NCI-H2196 treated with DMSO at 0.1 percent for 48 hours (cell line): ENCODE measurements around the gene TNFSF8.

Experiments
- DNase-seq: peaks from one replicate; lab custom pipeline; 2025; ENCODE audit not compliant: unreplicated experiment; lab: John Stamatoyannopoulos, UW

Gene TNFSF8

DNA sequence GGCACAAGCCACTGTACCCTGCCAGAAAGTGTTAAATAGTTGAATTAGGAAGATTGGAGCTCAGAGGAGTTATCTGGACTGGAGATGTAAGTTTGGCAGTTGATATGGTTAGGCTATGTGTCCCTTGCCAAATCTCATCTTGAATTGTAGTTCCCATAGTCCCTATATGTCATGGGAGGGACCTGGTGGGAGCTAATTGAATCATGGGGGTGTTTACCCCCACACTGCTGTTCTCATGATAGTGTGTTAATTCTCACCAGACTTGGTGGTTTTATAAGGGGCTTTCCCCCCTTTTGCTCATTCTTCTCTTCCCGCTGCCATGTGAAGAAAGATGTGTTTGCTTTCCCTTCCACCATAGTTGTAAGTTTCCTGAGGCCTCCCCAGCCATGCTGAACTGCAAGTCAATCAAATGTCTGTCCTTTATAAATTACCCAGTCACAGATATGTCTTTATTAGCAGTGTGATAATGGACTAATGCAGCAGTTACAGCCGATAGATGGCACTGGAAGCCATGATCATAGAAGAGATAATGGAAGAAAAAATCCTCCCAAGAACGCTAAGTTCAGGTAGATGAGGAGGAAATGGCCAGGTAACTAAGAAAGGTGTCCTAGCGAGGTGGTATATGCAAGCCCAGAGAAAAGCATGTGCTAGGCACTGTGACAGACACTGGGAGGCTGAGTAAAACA is 51.4 kb downstream of the TNFSF8 start:
- no peak for DNase-seq

DNA sequence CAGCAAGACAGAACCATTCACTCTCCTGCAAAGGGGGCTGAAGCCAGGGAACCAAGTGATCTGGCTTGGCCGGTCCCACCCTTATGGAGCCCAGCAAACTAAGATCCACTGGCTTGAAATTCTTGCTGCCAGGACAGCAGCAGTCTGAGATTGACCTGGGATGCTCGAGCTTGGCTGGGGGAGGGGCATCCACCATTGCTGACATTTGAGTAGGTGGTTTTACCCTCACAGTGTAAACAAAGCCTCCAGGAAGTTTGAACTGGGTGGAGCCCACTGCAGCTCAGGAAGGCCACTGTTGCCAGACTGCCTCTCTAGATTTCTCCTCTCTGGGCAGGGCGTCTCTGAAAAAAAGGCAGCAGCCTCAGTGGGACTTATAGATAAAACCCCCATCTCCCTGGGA is 60.5 kb downstream of the TNFSF8 start:
- DNase-seq = no peak

DNA sequence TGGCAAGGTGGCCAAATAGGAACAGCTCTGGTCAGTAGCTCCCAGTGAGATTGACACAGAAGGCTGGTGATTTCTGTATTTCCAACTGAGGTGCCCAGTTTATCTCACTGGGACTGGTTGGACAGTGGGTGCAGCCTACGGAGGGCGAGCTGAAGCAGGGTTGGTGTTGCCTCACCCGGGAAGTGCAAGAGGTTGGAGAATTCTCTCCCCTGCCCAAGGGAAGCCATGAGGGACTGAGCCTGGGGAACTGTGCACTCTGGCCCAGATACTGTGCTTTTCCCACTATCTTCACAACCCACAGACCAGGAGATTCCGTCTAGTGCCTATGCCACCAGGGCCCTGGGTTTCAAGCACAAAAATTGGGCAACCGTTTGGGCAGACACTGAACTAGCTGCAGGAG is 61.0 kb downstream of the TNFSF8 start:
- DNase-seq = no peak

DNA sequence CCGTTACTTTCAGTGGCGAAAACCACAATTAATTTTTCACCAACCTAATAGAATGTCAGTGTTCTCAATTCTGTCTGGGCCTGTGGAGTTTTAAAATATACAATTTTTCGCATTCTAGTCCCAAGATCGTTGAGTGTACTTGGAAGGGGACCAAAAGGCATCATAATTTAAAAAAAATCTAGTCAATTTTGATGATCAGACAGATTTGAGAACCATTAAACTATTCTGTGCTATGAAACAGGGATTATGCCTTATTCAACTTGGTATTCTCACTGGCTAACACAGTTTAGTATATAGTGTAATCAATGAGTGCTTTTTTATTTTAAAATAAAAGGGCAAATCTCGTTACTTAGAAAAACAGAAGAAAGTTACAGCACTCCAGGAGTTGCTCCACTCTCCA is 63.1 kb downstream of the TNFSF8 start:
- no peak for DNase-seq

DNA sequence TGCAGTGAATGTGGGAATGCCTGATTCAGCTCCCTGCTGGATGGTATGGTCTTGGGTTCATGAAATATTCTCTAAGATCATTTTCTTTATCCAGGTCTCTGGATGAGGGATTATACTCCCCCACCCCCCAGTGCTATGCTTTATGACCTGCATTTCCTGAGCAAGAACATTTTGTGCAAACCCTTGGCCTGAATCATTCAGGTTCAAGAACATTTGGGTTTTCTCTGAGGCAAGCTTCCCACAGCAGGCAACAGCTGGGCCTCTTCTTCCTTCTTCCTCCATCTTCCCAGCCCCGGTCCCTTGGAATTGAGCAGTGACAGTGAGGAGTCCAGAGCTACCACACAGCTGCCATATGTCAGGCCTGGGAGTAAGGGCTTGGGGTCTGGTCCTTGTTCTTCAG is 65.9 kb downstream of the TNFSF8 start:
- no peak for DNase-seq

DNA sequence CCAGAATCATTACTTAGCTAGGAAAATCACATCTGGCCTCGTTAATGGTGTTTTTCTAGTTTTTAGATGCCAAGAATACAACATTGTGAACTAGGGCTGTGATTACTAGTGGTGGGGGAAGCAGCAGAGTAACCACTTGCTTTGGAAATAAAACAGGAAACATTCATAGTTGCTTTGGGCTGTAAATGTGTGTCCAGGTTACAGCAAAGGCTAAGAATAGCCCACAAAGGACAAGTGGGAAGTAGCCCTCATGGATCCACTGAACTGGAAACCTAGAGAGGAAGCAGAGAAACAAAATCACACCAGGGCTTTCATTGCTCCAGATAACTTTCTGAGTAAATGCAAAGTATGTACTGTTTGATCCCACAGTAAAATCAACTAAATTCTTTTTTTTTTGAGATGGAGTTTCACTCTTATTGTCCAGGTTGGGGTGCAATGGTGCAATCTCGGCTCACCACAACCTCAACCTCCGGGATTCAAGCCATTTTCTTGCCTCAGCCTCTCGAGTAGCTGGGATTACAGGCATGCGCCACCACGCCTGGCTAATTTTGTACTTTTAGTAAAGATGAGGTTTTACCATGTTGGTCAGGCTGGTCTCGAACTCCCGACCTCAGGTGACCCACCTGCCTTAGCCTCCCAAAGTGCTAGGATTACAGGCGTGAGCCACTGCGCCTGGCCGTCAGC is 68.3 kb downstream of the TNFSF8 start:
- DNase-seq = no peak

DNA sequence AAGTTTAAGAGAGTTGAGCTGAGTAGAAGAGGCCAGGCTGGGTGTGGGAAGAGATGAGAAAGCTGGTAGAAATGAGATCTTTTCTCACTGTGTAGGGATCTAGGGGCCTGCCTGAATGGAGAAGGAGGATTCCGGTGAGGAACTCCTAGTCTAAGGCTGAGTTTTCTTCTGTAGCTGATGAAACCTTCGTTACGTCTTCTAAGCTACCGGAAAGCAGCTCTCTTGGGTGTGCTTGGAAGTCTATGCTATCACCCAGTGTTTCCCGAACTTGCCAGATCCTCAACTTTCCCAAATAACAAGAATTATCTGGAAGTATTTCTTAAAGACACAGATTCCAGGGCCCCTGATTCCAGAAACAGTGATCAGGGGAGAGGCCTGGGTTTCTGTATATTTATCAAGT is 69.1 kb downstream of the TNFSF8 start:
- DNase-seq = no peak

DNA sequence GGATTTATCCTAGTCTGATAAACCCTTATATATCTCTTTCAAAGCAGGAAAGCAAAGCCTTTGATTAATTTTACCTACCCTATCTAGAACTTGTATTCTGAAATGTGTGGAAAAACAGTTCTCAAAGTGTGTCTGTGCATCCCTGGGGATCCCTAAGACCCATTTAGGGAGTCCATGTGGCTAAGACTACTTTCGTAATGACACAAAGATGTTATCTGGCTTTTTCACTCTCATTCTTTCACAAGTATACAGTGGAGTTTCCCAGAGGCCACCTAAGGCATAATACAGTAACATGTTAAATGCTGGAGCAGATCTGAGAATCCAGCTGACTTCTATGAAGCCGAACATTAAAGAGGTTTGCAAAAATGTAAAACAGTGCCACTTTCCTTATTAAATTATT is 70.2 kb downstream of the TNFSF8 start:
- no peak for DNase-seq

DNA sequence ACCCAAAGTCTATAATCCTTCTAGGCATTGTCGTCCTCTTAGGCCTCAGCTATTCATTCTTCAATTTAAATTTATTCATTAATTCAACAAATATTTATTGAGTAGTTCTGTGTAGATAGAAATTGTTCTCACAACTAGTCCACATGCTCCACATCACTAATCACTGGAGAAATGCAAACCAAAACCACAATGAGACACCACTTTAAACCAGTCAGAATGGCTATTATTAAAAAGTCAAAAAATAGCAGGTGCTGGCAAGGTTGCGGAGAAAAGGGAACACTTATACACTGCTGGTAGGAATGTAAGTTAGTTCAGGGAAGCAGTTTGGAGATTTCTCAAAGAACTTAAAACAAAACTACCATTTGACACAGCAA is 73.5 kb downstream of the TNFSF8 start:
- DNase-seq = no peak

DNA sequence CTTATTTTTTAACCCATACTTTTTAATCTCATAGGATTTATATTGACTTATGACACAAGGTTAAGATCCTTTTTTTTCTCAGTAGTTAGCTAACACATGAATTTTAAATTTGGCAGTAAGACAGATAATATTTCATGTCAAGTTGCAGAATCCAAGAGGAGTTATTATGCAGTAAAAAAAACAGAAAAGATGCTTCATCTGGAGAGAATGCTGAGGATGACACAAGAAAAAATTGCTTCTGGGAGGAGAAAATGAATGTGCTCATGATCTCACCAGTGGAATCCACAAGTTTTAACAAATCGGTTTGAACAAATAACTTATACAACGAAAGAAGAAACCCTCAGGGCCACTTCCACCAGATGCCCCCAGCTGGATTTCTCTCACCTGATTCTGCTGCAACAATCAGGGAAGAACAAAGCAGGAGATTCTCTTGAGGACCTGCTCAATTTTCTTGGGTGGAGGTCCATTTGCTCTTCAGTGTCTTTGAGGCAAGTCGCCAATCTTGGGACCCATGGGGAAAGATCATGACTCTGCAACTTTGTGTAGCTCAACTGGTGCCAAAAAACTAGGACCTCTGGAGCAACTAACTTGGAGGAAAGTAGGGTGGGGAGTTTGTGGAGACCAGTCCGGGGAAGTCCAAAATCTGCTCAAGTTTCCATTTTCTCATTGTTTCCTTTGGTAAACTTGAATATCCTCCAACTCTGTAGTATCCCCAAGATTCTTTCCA is 74.0 kb downstream of the TNFSF8 start:
- DNase-seq = no peak

DNA sequence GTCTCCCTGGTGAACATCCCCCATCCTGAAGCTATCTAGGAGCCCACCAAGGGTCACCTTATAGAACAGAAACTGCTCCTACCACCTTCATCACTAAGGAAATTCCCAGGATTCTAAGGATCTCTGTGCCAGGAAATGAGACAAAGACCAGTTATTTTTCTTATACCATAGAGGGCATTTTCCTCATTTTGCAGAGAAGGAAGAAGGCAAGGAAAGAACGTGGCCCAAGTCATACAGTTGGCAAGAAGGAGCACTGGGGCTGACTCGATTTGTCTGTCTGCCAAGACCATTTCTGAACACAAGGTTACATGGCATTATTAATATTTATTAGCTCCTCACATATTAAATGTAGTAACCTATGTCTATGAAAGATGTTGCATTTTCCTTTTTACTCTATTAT is 74.9 kb downstream of the TNFSF8 start:
- no peak for DNase-seq

DNA sequence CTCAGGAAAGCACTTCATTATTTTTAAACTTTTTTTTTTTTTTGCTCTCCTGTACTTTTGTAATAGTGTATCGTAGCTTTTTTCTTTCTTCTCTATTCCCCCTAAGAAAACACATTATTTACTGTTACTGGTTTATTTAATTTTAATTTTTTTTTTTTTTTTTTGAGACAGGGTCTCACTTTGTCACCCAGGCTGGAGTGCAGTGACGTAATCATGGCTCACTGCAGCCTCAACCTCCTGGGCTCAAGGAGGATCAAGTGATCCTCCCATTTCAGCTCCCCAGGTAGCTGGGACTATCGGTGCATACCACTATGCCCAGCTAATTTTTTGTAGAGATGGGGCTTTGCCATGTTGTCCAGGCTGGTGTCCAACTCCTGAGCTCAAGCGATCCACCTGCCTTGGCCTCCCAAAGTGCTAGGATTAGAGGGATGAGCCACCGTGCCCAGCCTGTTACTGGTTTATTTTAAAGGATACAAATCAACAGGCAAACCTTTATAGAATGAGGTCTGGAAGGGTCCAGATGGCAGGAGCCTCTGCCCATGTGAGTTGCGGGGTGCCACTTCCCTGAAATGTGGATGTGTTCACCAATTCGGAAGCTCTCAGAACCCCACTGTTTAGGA is 75.5 kb downstream of the TNFSF8 start:
- DNase-seq = no peak

DNA sequence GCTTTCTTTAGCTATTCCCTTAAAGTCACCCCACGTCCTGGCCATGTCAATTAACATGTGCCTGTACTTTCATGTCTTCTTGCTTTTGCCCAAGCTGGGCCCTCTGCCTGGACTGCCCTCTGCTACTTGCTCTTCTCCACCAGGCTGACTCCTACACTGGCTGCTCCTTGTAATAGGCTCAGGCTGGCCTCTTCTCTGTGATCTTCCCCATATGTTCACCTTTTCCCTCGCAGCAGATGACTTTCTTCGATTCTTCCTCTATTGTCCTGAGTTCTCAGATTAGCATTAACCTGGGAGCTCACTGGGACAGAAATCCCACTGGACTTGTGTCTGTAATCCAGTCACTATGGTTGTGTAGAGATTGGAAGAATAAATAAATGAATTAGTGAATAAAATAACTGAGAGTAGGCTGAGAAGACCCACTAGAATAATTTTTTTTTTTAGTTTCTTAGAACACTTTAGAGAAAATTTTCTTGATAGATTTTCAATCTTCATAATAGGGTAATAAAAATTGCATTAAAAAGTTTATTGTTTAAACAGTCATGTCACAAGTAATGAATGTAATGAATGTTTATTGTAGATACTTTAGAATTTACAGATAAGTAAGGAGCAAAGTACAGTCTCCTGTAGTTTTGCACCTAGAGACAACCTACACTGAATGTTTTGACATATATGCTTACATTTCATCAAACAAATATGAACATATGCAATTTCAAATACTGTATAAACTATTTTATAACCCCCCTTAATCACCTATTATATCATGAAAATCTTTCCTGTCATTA is 77.1 kb downstream of the TNFSF8 start:
- no peak for DNase-seq

DNA sequence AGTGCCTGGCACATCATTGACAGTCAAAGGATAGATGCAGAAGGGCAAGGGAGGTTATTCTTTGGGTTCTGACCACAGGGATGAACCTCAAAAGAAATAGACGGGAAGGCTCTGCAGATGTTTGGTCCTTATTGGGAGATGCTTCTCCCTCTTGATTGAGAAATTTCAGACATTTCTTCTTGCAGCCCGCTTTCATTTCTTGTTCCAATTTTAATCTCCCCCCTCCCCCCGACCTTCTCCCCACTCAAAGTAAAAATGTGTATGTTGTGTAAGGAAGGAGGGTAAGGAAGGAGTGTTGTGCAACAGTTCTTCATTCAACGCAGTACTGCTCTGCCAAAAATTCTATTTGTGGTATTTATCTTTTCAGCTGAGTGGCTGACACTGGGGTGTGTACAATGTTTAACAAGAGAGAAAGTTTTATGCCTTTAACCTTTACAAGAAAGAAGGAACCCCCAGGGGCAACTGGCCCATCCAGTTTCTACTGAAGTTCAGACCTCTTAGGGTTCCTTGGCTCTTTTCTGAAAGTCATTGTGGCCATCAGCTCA is 78.3 kb downstream of the TNFSF8 start:
- DNase-seq = no peak

DNA sequence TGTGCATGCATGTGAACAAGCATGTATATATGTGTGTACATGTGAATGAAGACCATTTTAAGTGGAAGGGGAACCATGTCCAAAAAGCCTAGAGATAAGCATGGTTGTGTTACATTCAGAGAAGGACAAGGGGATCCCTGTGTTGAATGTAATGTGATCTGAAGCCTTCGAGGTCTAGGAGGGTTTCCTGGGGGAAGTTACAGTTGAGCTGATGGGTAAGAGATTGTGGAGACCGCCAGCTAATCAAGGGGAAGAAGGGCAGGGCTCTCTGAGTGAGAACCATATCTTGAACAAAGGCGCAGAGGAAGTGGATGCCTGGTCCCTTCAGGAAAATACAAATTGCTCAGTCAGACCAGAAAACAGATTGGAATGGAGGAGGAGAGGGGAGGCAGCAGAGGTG is 79.1 kb downstream of the TNFSF8 start:
- no peak for DNase-seq
